CD4-positive, alpha-beta T cell treated with Interleukin-12 subunit alpha and Interleukin-12 subunit beta, for 1 hour (primary cell): ENCODE results near the gene SRPX.

Experiments used
- DNase-seq: peaks from one replicate; pipeline ENCODE4 v3.0.0-alpha.2; 2020

SRPX gene

DNA sequence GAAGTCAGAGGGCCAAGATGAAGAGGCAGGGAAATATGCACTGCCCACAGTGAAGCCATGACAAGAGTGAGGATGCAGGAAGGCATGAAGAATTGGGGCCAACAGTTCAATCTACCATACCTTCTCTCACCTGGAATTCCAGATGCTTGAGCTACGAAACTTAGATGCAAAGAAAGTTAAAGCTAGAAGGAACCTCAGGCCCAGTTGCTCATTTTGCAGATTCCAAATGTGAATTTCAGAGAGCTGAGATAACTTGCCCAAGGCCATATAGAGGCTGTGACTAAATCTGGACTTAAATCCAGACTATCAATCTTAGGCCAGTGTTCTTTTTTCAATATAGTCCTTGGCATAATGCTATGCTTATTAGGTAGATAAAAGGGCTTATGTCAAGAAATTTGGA is 92.7 kb downstream of the SRPX start:
- DNase-seq, result no peak

DNA sequence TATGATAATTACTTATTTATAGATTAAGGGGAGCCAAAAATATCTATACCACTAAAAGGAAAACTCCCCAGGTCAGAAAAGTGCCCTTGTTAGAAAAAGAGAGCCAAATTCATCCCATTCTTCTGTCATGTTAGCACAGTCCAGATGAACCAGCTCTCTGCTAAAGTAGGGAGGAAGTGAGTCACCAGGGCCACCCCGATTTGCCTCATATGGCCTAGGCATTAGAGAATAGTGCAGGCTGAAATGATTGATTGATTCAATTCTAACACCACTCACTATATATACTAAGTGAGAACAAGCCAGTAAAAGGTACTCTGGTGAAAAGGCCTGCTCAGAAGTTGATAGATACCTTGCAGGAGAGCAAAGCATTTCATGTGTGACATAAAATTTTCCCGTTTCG is 94.5 kb downstream of the SRPX start:
- no peak for DNase-seq

DNA sequence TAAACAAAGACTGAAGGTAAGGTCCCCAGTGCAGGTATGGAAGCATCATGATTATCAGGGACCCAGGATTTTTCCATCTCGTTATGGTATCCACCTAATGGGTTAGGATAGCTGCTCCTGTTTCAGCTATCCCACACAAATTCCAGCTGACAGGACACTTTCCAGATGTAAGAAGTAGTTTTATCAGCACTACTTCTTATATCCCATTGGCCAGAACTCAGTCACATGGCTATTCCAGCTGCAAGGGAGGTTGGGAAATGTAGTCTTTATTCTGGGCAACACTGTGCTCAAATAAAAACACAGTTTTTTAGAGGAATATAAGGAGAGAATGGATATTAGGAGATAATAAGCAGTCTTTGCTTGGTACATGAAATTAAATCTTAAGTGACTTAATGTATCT is 96.7 kb downstream of the SRPX start:
- no peak for DNase-seq

DNA sequence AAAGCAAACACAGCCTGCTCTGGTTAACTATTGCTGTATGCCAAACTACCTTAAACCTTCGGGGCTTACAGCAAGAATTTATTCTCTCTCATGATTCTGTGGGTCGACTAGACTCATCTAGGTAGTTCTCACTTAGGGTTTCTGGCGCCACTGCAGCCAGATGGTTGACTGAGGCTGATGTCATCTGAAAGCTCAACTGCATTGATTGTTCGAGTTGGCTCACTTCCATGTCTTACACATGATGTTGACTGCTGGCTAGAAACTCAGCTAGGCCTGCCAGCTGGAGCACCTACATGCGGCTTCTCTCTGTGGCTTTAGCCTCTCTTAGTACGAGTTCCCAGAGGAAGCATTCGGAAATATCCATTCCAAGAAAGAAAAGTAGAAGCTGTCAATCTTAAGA is 103.2 kb downstream of the SRPX start:
- DNase-seq, result no peak

DNA sequence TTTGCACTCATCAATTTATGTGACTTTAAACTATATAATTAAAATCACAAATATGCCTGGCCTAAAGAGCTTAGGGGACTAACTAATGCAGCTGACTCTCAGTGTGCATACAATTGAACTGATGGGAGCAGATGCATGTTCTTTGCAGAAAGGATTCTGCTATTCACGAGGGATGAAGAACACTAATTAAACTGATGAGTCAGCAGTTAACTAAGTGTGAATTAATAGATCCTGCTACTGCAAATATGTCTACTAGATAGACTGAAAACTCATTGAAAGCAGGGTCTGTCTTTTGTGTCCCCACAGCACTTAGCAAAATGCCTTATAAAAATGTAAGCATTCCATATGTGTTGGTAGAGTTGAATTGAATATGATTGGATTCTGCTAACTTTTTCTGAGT is 104.0 kb downstream of the SRPX start:
- DNase-seq, result no peak

DNA sequence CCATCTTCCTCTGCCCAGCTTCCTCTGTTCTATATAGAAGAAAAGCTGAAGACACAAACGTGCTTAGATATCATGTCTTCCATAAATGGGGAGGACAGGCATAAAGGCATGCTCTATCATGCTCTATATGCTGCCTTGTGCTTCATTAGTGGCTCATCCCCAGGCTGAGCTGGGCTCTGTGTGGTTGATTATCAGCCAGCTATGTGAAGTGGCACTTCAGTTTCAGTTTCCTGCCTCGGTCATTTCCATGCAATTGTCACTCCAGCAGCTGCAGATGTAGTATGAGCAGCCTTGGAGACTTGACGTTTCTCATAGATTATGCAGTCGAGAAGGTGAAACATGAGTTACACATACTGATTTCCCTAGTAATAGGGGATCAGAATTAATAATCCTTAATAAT is 108.1 kb downstream of the SRPX start:
- no peak for DNase-seq

DNA sequence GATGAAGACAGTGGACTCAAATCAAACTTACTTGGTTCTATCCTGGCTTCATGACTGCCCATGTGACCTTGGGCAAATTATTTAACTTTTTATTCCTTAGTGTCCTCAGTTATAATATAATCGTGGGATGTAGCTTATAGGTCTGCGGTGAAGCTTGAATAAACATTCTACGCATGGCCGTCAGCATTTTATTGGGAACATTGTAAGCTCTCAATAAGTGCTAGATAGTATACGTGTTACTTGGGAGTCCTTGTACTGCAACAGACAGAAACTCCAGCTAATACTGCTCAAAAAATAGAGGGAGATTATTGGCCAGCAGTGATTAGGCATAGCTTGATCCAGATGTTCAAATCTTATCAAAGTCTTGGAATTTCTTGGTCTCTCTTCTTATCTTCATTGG is 109.5 kb downstream of the SRPX start:
- no peak for DNase-seq

DNA sequence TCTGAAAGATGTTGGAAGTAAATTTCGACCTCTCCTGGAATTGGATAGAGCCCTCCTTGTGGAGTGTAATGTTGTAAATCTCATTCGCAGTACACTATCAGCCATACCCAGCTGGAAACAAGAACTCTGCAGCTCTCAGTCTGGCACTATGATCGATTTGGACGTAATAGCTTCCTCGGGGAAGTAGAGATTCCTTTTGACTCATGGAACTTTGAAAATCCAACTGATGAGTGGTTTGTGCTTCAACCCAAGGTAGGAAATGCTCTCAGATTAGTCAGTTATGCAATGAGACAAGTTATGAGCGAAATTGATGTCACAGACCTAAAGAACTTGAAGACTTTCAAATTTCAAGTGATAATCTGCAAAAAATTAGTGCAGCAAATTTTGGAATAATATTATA is 110.4 kb downstream of the SRPX start:
- no peak for DNase-seq

DNA sequence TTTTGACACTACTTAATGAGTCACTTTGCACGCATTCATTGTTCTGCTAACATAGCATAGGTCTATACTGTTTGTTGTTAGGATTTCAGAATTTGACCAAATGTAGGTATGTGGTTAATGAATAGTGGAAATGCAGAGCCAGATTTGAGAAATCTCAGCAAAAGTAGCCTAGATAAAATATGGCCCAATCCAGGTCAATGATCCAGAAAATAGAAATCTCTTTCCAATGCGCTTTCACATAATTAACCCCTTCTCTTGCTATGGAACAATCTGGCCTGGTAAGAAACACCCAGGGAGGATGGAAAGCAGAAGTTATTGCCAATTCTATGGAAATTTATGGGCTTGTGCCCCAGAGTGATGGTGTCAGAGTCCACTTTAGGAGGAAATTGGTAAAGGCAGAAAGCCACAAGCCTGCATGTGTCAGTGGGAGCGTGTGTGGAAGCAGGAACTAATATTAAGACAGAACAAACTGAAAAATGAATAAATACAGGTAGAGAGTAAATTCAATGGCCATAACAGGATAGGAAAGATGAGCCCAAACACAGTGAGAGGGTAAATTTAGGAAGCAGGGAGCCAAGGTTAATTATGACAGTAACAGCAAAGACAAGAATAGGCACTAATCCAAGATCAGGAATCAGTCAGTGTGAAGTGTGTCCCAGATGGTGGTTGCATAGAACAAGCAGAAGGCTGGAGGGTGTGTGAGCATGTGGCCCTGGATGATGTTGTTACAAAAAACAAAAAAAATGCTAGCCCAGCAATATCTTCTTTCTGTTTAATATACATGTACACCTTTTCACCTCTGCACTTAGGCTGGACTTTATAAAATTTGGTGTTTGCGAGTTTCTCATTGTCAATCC is 111.4 kb downstream of the SRPX start:
- no peak for DNase-seq

DNA sequence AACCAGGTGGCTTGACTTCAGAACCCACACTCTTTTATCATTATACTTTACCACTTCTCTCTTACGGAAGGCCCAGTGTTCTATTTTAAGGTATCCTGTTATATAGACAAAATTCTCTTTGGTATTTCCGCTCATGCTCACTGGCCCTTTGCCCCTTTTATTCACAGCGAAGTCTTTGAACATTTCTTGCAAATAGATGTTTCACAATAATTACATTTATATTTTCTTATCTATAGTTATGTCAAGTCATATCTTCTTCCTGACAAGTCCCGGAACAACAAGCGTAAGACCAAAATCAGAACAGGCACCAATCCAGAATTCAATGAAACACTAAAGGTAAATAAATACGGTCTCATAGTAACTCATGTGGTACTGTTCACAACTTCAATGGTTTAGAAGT is 112.3 kb downstream of the SRPX start:
- DNase-seq, result no peak

DNA sequence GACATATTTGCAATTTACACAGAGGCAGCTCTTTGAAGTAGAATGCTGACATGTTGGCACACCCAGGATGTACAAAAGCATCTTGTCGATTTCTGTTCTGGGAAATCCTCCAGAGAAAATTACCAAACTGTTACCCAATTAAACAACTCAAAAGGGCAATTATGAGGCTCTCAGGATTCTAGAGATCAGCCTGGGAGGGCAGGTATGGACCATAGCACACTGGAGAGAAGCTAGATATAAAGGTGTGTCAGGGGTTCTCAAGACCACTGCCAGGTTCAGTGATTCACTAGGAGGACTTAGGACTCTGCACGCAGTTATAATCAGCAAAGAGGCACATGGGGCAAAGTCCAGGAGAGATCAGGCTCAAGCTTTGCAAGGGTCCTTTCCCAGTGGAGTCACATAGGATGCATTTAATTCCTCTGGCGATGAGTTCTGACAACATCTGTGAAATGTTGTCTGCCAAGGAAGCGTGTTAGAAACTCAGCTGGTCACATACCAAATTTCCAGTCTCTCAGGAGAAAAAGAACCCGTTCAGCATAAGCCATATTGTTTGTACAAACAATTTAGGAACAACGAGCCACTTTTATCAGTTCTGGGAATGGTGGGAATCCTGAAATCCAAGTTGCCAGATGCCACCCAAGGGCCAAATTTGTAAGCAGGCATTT is 113.5 kb downstream of the SRPX start:
- no peak for DNase-seq

DNA sequence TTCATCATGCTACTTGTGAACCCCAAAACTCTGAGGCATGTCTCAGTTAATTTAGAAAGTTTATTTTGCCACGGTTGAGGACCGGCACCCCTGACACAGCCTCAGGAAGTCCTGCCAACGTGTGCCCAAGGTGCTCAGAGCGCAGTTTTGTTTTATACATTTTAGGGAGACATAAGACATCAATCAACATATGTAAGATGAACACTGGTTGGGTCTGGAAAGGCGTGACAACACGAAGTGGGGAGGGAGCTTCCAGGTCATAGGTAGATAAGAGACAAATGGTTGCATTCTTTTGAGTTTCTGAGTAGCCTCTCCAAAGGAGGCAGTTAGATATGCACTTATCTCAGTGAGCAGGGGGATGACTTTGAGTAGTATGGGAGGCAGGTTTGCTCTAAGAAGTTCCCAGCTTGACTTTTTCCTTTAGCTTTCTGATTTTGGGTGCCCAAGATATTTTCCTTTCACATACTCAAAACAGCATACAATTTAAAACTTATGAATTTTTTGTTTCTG is 115.4 kb downstream of the SRPX start:
- no peak for DNase-seq

DNA sequence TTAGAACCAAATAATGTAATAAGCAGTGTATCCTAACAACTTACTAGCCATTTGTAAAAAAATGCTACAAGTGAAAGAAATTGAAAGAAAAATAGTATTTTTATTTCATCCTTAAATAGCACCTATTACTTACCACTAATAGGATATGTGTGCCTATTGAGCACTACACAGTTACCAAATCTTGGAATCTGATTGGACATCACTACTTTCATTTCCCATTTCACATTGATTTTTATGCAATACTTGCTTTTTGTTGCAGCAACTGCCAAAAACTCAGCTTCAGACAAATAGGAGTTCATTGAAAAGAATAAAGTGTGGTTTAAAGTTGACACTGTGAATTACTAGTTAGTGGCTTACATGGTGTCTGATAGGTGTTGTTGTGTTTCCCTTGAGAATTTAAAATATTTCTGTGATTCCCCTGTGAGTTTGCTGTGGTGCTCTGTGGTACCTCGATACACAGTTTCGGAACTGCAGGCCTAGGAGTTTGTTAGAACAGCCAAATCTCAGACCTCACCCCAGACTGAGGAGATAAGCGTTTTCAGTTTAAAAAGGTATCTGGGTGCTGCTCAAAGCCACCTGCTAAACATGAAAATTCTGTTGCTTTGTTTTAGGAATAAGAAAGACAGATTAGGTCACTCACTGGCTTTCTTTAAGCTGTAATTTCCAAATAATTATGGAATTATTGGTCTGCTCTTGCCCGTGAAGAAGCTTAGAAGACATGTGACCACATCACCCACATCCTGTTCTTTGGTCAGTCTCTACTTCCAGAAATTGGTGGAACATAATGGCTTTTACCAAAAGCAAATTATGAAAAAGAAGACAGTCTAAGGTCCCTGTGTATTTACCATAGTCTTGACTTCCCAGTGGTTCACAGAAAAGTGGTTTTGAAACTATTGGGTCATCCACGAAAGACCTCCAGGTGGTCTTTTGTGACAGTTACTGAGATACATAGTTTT is 116.5 kb downstream of the SRPX start:
- no peak for DNase-seq

DNA sequence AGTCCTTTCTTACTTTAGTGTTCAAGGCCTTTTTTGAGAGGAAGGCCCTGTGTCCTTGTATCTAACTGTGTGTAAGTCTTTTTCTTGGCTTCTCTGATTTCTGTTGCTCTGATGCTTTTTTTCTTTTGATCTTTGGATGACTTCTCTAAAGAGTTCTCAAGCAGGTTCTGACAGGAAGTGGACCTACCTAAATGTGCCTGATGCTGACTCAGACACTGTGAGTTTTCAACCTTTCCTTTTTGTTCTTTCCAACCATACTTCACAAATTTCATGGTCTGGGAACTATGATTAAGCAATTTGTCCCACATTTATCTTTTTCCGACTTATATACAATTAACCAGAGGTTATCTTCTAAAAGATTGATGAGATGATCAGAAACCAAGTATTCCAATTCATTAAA is 117.8 kb downstream of the SRPX start:
- DNase-seq, result no peak

DNA sequence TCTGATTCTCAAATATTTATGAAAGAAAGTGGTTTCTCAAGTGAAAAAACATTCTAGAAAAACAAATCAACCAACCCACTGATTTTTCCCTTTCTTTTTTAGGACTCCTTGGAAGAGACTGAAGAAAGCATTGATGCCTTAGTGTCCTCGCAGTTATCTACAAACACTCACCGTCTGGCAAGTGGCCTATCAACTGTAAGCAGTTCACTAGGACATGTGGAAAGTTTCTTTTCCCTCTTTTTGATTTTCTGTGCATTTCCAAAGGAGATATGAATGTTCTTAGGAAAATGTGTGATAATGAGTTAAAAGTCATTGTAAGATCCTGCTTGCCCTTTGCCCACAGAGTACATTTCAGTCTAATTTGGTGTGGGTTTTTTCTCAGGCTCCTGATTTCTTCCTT is 118.4 kb downstream of the SRPX start:
- DNase-seq, result no peak

DNA sequence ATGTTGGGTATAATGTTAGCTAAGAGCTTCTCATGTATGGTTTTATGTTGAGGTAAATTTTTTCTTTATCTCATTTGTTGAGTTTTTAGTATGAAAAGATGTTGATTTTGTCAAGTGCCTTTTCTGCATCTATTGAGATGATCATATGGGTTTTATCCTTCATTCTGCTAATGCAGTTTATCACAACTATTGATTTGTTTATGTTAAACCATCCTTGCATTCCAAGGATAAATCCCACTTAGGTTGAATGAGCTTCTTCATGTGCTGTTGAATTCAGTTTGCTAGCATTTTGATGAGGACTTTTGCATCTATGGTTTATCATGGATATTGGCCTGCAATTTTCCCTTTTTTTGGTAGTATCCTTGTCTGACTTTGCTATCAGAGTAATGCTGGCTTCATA is 121.0 kb downstream of the SRPX start:
- no peak for DNase-seq
